RWPE2 (cell line): ENCODE measurements around the gene LRRK1.

Experiments
- ATAC-seq: fragments of 200-7000 bp; cut with Tn5 transposase; 3 replicates; pipeline ENCODE4 v1.9.1; 2021; ENCODE audit warnings: low read depth
- DNase-seq: peaks from one replicate; pipeline ENCODE4 v3.0.0-alpha.2; 2020; ENCODE audit warnings: low spot score
- H3K27ac ChIP-seq: fragments of 450-650 bp; 2 replicates; pipeline ENCODE4 v1.5.1; 2017; ENCODE audit warnings: mild to moderate bottlenecking; ENCODE audit not compliant: poor library complexity, severe bottlenecking
- H3K27me3 ChIP-seq: fragments of 250-450 bp; sonication (Bioruptor Pico); 2 replicates; pipeline ENCODE4 v1.5.1; 2021; ENCODE audit warnings: mild to moderate bottlenecking, moderate library complexity; ENCODE audit not compliant: insufficient read depth, poor library complexity, severe bottlenecking
- H3K36me3 ChIP-seq: fragments of 250-450 bp; sonication (Bioruptor Pico); 2 replicates; pipeline ENCODE4 v1.5.1; 2020; ENCODE audit warnings: low read depth, mild to moderate bottlenecking, moderate library complexity
- H3K4me1 ChIP-seq: fragments of 250-450 bp; sonication (Bioruptor Pico); 2 replicates; pipeline ENCODE4 v1.5.1; 2021; ENCODE audit warnings: mild to moderate bottlenecking, moderate library complexity; ENCODE audit not compliant: insufficient read depth, poor library complexity, severe bottlenecking
- H3K4me3 ChIP-seq: fragments of 250-450 bp; sonication (Bioruptor Pico); 2 replicates; pipeline ENCODE4 v1.5.1; 2021; ENCODE audit warnings: mild to moderate bottlenecking, moderate library complexity; ENCODE audit not compliant: severe bottlenecking
- H3K9me3 ChIP-seq: fragments of 250-450 bp; sonication (Bioruptor Pico); 2 replicates; pipeline ENCODE4 v1.5.1; 2021; ENCODE audit warnings: mild to moderate bottlenecking, moderate library complexity; ENCODE audit not compliant: severe bottlenecking
- TF ChIP-seq, protein P1 (sequence below): fragments of 450-650 bp; IDR thresholded peaks from one replicate; pipeline ENCODE4 v1.5.1; 2017; ENCODE audit warnings: mild to moderate bottlenecking, moderate library complexity; ENCODE audit not compliant: poor library complexity, severe bottlenecking

LRRK1 gene

DNA sequence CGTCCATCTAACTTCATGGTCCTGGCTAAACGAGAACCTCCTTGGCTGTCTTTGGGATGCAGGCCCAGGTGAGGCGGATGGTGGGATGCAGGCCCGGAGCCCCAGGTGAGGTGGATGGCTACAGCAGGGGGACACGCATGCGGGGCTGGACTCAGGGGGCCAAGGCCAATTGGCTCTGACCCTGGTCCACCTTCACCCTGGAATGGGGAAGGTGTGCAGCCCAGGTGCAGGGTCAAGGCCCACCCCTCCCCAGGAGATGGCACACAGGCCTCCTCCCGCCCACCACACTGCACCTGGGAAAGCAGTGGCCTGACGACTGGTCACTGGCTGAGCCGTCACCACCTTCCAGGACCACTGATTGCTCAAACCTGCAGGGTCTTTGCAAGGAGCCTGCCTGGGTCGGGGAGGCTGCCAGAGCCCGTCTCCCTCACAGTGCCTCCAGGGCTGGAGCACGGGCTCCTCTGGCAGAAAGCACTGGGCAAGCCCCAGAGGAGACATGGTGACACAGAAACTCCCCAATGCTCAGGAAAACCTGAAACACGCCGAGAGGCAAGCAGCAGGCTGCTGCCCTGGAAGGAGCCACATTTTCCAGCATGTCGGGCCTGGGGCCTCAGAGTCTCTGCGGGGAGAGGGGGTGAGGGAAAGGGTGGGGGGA is 159.6 kb downstream of the LRRK1 start:
- TF ChIP-seq, protein P1, sequence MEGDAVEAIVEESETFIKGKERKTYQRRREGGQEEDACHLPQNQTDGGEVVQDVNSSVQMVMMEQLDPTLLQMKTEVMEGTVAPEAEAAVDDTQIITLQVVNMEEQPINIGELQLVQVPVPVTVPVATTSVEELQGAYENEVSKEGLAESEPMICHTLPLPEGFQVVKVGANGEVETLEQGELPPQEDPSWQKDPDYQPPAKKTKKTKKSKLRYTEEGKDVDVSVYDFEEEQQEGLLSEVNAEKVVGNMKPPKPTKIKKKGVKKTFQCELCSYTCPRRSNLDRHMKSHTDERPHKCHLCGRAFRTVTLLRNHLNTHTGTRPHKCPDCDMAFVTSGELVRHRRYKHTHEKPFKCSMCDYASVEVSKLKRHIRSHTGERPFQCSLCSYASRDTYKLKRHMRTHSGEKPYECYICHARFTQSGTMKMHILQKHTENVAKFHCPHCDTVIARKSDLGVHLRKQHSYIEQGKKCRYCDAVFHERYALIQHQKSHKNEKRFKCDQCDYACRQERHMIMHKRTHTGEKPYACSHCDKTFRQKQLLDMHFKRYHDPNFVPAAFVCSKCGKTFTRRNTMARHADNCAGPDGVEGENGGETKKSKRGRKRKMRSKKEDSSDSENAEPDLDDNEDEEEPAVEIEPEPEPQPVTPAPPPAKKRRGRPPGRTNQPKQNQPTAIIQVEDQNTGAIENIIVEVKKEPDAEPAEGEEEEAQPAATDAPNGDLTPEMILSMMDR, result no peak
- H3K4me3 ChIP-seq, result no peak overlapping the region
- H3K4me1 ChIP-seq, result no peaks in the 10 kb centered on the region
- DNase-seq (peak; percentile 66), ATAC-seq (no peak)
- H3K27me3 ChIP-seq, result no peaks in the 10 kb centered on the region
- H3K27ac ChIP-seq, result no peak overlapping the region
- no peaks in the 10 kb centered on the region for H3K9me3 ChIP-seq
- H3K36me3 ChIP-seq, result no peaks in the 10 kb centered on the region

DNA sequence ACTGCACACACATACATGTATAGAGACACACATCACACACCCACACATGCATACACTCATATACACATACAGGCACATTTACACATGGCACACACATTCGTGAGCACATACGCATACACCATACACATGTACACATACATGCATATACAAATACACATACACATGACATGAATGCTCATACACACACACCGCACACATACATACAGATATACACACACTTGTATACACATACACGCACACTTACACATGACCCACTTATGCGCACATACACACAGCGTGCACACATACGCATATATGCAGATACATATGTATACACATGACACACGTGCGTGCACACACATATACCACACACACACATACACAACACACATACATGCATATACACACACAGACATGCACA is 162.7 kb downstream of the LRRK1 start:
- DNase-seq (peak; percentile 27), ATAC-seq (no peak)
- Histone ChIP-seq H3K9me3 (no peaks in the 10 kb centered on the region), H3K27me3 (no peaks in the 10 kb centered on the region), H3K4me1 (no peaks in the 10 kb centered on the region), H3K4me3 (no peak overlapping the region), H3K27ac (no peak overlapping the region), H3K36me3 (no peaks in the 10 kb centered on the region)
- TF ChIP-seq, protein P1, result no peak

DNA sequence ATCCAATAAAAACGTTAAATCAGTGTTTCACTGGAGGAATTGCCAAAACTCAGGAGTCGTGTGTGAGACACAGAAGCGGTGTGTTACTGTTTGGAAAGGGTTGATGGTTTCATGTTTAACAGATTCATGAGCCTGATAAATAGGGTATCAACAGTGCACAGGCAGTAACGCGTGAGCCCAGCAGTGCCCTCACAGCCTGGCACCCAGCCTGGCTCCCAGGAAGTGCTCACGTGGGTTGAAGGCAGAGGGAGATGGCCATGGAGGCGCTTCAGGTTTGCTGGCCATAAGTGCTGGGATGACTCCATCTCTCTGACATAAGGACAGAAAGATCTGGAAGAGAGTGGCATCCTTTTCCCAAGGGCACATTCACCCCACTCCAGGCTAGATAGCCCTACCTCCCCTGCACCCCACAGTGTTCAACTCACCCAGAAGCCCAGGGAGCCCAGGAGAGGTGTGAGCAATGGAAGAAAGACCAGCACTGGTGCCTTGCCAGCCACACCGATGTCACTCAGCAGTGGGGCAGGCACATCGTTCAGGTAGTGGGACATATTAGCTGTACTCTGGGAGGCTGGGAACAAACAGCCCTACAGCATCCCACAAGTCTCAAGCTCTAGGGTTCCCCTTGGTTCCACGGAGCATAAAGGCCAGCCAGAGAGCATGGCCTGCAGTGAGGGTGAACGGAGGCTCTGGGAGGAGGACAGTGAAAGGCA is 164.3 kb downstream of the LRRK1 start:
- Histone ChIP-seq H3K27ac (no peak overlapping the region), H3K9me3 (no peaks in the 10 kb centered on the region), H3K36me3 (no peaks in the 10 kb centered on the region), H3K4me1 (no peaks in the 10 kb centered on the region), H3K4me3 (no peak overlapping the region), H3K27me3 (no peaks in the 10 kb centered on the region)
- TF ChIP-seq, protein P1, result no peak
- ATAC-seq (peak; percentile 9; the same call in 1 of the 3 replicates), DNase-seq (peak; percentile 57)

DNA sequence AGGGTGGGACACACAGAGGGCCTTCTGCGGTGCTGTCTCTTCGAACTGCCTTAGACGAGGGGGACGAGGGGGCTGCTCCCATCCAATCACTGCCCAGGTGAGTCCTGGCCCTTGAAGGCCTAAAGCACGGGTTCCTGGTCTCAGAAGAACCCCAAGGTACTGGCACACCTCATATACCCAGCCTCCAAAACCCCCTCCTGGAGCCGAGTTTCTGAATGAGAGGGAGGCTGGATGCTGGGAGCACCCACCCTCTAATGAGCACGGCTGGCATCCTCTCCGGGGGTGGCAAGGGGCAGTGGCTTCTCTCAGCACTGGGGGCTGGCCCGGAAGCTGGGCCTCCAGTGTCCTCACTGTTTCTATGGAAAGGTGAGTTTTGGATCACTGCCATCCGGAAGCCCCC is 165.6 kb downstream of the LRRK1 start:
- peak; percentile 64 for DNase-seq
- TF ChIP-seq, protein P1, result no peak
- no peak overlapping the region for H3K4me3 ChIP-seq
- no peaks in the 10 kb centered on the region for H3K36me3 ChIP-seq
- no peaks in the 10 kb centered on the region for H3K27me3 ChIP-seq
- ATAC-seq, result no peak
- no peak overlapping the region for H3K27ac ChIP-seq
- no peaks in the 10 kb centered on the region for H3K9me3 ChIP-seq
- no peaks in the 10 kb centered on the region for H3K4me1 ChIP-seq

DNA sequence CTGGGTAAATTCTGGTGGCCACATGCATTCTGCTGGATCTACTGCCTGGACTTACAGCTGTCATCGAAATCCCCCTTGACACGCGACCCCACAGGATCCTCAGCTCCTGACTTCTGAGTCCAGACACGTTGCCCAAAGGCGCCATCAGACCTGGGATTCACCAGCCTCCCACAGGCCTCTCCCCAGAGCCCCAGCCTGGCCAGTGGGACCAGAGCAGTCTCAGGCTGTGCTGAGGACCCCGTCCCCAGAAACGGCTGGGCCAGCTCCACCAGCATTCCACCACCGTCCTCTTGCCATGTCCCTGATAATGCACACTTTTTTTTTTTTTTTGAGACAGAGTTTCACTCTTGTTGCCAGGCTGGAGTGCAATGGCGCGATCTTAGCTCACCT is 166.1 kb downstream of the LRRK1 start:
- no peaks in the 10 kb centered on the region for H3K27me3 ChIP-seq
- TF ChIP-seq, protein P1, result no peak
- ATAC-seq, result no peak

More for the DNA sequence above, 166.1 kb downstream of the LRRK1 start:
- no peak overlapping the region for H3K4me3 ChIP-seq
- H3K4me1 ChIP-seq, result no peaks in the 10 kb centered on the region
- DNase-seq, result peak; percentile 59
- H3K36me3 ChIP-seq, result no peaks in the 10 kb centered on the region
- no peaks in the 10 kb centered on the region for H3K9me3 ChIP-seq
- H3K27ac ChIP-seq, result no peak overlapping the region
